K562 (cell line): ENCODE measurements around the gene ZNF322. TPM values are rescaled to one million over a fixed set of nuclear protein-coding genes. Genes with fewer than 3 reads are reported as not detected.
A peak's percentile ranks its signal among the peaks of the same experiment; 100 is the strongest.

Source experiments
- ATAC-seq: fragments of 200-7000 bp; cut with Tn5 transposase; 3 replicates; pipeline ENCODE4 v1.9.1; 2020; ENCODE audit warnings: moderate library complexity
- BruUV-seq: library from RNA; stranded (reverse); fragments of 400-500 nt; replicated peaks from 2 replicates; lab custom pipeline; 2021; lab: Mats Ljungman, UMichigan
- CTCF ChIA-PET: fragments of 300-600 bp; formaldehyde crosslinking; extraction: SDS; loops from one replicate; lab custom pipeline; 2021; ENCODE audit warnings: low intra/inter-chr PET ratio; lab: Yijun Ruan, JAX
- POLR2A ChIA-PET: fragments of 300-600, 350-650 bp; sonication (Branson Sonifier 250); formaldehyde crosslinking; extraction: SDS; loops from one replicate; lab custom pipeline; 2021; ENCODE audit warnings: antibody characterized with exemption, inconsistent platforms; lab: Yijun Ruan, JAX
- DNase-seq, 4 experiments: peaks; one replicate each; pipeline versions ENCODE4 v3.0.0 to v3.0.0-alpha.2; 2011 to 2018; ENCODE audit warnings: low spot score in 3 of 4, mixed read lengths in 3 of 4; ENCODE audit errors: extremely low read depth in 1 of 4
- FAIRE-seq: peaks from 2 replicates; lab custom pipeline; 2011; peaks lifted over from hg19 to GRCh38; lab: Jason Lieb, UNC
- H2AFZ ChIP-seq: 2 replicates; pipeline ENCODE4 v1.6.0; 2011; ENCODE audit warnings: low read depth, low read length, control low read depth, inconsistent platforms
- H3K27ac ChIP-seq: fragments of 200-600 bp; 3 replicates; pipeline ENCODE4 v1.8.0; 2011; ENCODE audit warnings: low read depth, mild to moderate bottlenecking, control low read depth, inconsistent platforms, low read length, moderate library complexity, mixed read lengths; ENCODE audit errors: extremely low read depth
- H3K27me3 ChIP-seq, 2 experiments: fragments of 300-600 bp in 1 of 2; 2 replicates in 1 of 2; 3 replicates in 1 of 2; pipeline versions ENCODE4 v1.6.0 to v1.8.0; 2011; ENCODE audit warnings: inconsistent platforms in 2 of 2, low read length in 2 of 2, mild to moderate bottlenecking in 1 of 2, mixed read lengths in 1 of 2, moderate library complexity in 1 of 2; ENCODE audit not compliant: control insufficient read depth in 2 of 2, insufficient read depth in 2 of 2
- H3K36me3 ChIP-seq: fragments of 300-600 bp; 3 replicates; pipeline ENCODE4 v1.8.0; 2011; ENCODE audit warnings: mild to moderate bottlenecking, low read length, inconsistent platforms; ENCODE audit not compliant: control insufficient read depth, insufficient read depth
- H3K4me1 ChIP-seq, 2 experiments: fragments of 200-600 bp in 1 of 2; replicated peaks in 1 of 2; 2 replicates in 1 of 2; 3 replicates in 1 of 2; pipeline versions ENCODE4 v1.5.1 to v1.8.0; 2011; ENCODE audit warnings: inconsistent platforms in 2 of 2, low read length in 2 of 2, mild to moderate bottlenecking in 1 of 2, mixed read lengths in 1 of 2, moderate library complexity in 1 of 2; ENCODE audit not compliant: control insufficient read depth in 2 of 2, insufficient read depth in 2 of 2
- H3K4me2 ChIP-seq: 2 replicates; pipeline ENCODE4 v1.6.1; 2011; ENCODE audit warnings: low read length, control low read depth, inconsistent platforms, mixed read lengths; ENCODE audit not compliant: insufficient read depth
- H3K4me3 ChIP-seq: fragments of 200-600 bp; sonication (generic), shearing (Covaris generic); 2 replicates; pipeline ENCODE4 v1.5.1; 2016; ENCODE audit warnings: control low read depth, inconsistent platforms
- H3K79me2 ChIP-seq: fragments of 200-600 bp; 3 replicates; pipeline ENCODE4 v1.8.0; 2011; ENCODE audit warnings: low read length, inconsistent platforms; ENCODE audit not compliant: control insufficient read depth, insufficient read depth
- H3K9ac ChIP-seq, 2 experiments: 2 replicates each; pipeline versions ENCODE4 v1.6.0 to v1.6.1; 2011; ENCODE audit warnings: low read depth in 2 of 2, low read length in 2 of 2, control low read depth in 1 of 2, inconsistent platforms in 1 of 2, mild to moderate bottlenecking in 1 of 2, mixed read lengths in 1 of 2; ENCODE audit not compliant: insufficient read depth in 1 of 2
- H3K9me1 ChIP-seq: one replicate; pipeline ENCODE4 v1.6.0; 2011; ENCODE audit warnings: inconsistent platforms, mild to moderate bottlenecking, low read length, moderate library complexity; ENCODE audit not compliant: control insufficient read depth, insufficient read depth
- H3K9me3 ChIP-seq: replicated peaks from 2 replicates; pipeline ENCODE4 v1.5.1; 2011; ENCODE audit warnings: low read depth, low read length, inconsistent platforms; ENCODE audit not compliant: control insufficient read depth, insufficient read depth
- H4K20me1 ChIP-seq: replicated peaks from 2 replicates; pipeline ENCODE4 v1.6.1; 2011; ENCODE audit warnings: low read length, inconsistent platforms, mixed read lengths; ENCODE audit not compliant: control insufficient read depth, insufficient read depth
- AFF4 ChIP-seq: sonication (generic); formaldehyde crosslinking; IDR thresholded peaks from 2 replicates; pipeline ENCODE4 v1.8.0; 2023; ENCODE audit warnings: mild to moderate bottlenecking, missing genetic modification reagents
- BRCA1 ChIP-seq, 2 experiments: fragments of 450-650 bp in 1 of 2; sonication (generic) in 1 of 2; formaldehyde crosslinking in 1 of 2; IDR thresholded peaks; 2 replicates each; pipeline versions ENCODE4 v1.5.0 to v1.6.1; 2017 to 2020; ENCODE audit warnings: mild to moderate bottlenecking in 1 of 2, missing genetic modification reagents in 1 of 2
- FOXP1 ChIP-seq: sonication (generic); formaldehyde crosslinking; IDR thresholded peaks from 2 replicates; pipeline ENCODE4 v1.8.0; 2022; ENCODE audit warnings: mild to moderate bottlenecking, missing genetic modification reagents
- KDM4B ChIP-seq, 2 experiments: fragments of 450-650 bp in 1 of 2; sonication (generic) in 1 of 2; IDR thresholded peaks; 2 replicates each; pipeline ENCODE4 v1.6.1; 2016 to 2017; ENCODE audit warnings: borderline replicate concordance in 2 of 2, antibody characterized with exemption in 1 of 2, low read depth in 1 of 2, mild to moderate bottlenecking in 1 of 2
- KDM5B ChIP-seq: fragments of 200-600 bp; sonication (generic); IDR thresholded peaks from 2 replicates; pipeline ENCODE4 v1.6.1; 2012; ENCODE audit warnings: low read depth, mild to moderate bottlenecking, moderate library complexity, low read length, control low read depth, inconsistent platforms; ENCODE audit not compliant: insufficient replicate concordance
- SMARCA5 ChIP-seq: fragments of 450-650 bp; IDR thresholded peaks from 2 replicates; pipeline ENCODE4 v1.6.1; 2016
- TEAD1 ChIP-seq, 2 experiments: fragments of 450-650 bp in 1 of 2; sonication (generic) in 1 of 2; formaldehyde crosslinking; IDR thresholded peaks; 2 replicates each; pipeline versions ENCODE4 v1.4.0 to v1.8.0; 2020 to 2022; ENCODE audit warnings: mild to moderate bottlenecking in 2 of 2, missing genetic modification reagents in 1 of 2
- TOE1 ChIP-seq, 2 experiments: fragments of 450-650 bp in 1 of 2; sonication (generic) in 1 of 2; formaldehyde crosslinking in 1 of 2; IDR thresholded peaks; 2 replicates each; pipeline versions ENCODE4 v1.7.1 to v1.8.0; 2016 to 2022; ENCODE audit warnings: borderline replicate concordance in 2 of 2, mild to moderate bottlenecking in 2 of 2, antibody characterized with exemption in 1 of 2, inconsistent platforms in 1 of 2, low read depth in 1 of 2, missing genetic modification reagents in 1 of 2, moderate library complexity in 1 of 2
- ZNF655 ChIP-seq: fragments of 250-450 bp; sonication (Bioruptor Pico); IDR thresholded peaks from 2 replicates; pipeline ENCODE4 v1.5.0; 2021
- WGBS: fragments of 100-300 bp; shearing (Covaris generic); methylation state at CpG from one replicate; pipeline ENCODE4 v1.1.6; 2016; ENCODE audit warnings: low coverage, mixed read lengths; ENCODE audit not compliant: insufficient coverage; ENCODE audit errors: missing lambda C conversion rate; 5-methylcytosine and 5-hydroxymethylcytosine counted together
- in situ Hi-C: fragments of 300-500 bp; cut with MboI; formaldehyde crosslinking; loops from 4 replicates; pipeline ENCODE4 v1.15.0; 2018; ENCODE audit warnings: inconsistent platforms, mixed read lengths
- intact Hi-C: fragments of 100-400 bp; cut with micrococcal nuclease; formaldehyde crosslinking; loops from 2 replicates; pipeline ENCODE4 v1.14.2; 2022
- polyA plus RNA-seq, 8 experiments: library from polyadenylated mRNA; depleted of rRNA in 4 of 8; stranded (reverse) in 5 of 8; unstranded in 3 of 8; fragments of >200 nt; fragmentation: Nextera tagmentation in 2 of 8; fragmentation: Illumina TruSeq in 1 of 8; extraction: Ambion mirVana in 2 of 8; extraction: Trizol in 1 of 8; gene quantifications; 2 replicates each; pipeline versions ENCODE4 v1.2.1 to v1.2.3, GENCODE V29; 2011 to 2014; ENCODE audit warnings: inconsistent platforms in 1 of 8, missing spikeins in 1 of 8
- total RNA-seq, 7 experiments: library from RNA; depleted of rRNA in 6 of 7; stranded (reverse); fragments of >200 nt in 6 of 7; fragmentation: Illumina TruSeq in 2 of 7; extraction: Trizol in 2 of 7; gene quantifications; 2 replicates each; pipeline versions ENCODE4 v1.2.1 to v1.2.3, GENCODE V29; 2011 to 2021; ENCODE audit warnings: low replicate concordance in 1 of 7

The ZNF322 gene
- total and polyA plus RNA-seq, 9 of the 15 experiments (the other 6 are each of a cell fraction or from before 2014, with no cell fraction given): 4.7 to 31.2 (median 18.7) TPM

GRCh38 chr6:26599591-26599990 is 60.0 kb downstream of the ZNF322 start:
- DNase-seq (no peak), FAIRE-seq (no peak), ATAC-seq (no peak)
- H3K4me2 ChIP-seq: no peak overlapping the region
- no peaks in the 10 kb centered on the region for H3K9me1 ChIP-seq
- H2AFZ ChIP-seq: no peak overlapping the region
- peaks cover 22% of the 10 kb centered on the region for H3K79me2 ChIP-seq
- 89% methylated on average over 1 of the region's 1 CpG for WGBS
- H4K20me1 ChIP-seq: no peaks in the 10 kb centered on the region
- no peaks in the 10 kb centered on the region for H3K27me3 ChIP-seq
- intact Hi-C loops: loop anchor here (5.0 kb wide), 1 partner anchor 532 kb away; no protein-coding TSS in a partner anchor
- POLR2A ChIA-PET: no interaction called here
- in situ Hi-C loops: loop anchor here (10.0 kb wide), 1 partner anchor 535 kb away; no protein-coding TSS in a partner anchor
- H3K36me3 ChIP-seq: peaks cover 27% of the 10 kb centered on the region
- no peak overlapping the region for H3K9ac ChIP-seq
- CTCF ChIA-PET: no interaction called here
- no peak overlapping the region for H3K4me3 ChIP-seq
- no TSS peak for BruUV-seq
- peak; percentile 28 for TF ChIP-seq KDM5B
- no peak for TF ChIP-seq FOXP1 (CRISPR knock-in tag)
- TF ChIP-seq KDM4B (IDR thresholded peaks at IDR 0.05; ENCODE audit: borderline replicate concordance in 2 of 2, low read depth in 1 of 2): no peak
- no peak for TF ChIP-seq SMARCA5
- TF ChIP-seq ZNF655 (CRISPR knock-in tag): no peak
- no peak for TF ChIP-seq TOE1 (IDR thresholded peaks at IDR 0.05; ENCODE audit: borderline replicate concordance)
- TF ChIP-seq TOE1 (CRISPR knock-in tag; IDR thresholded peaks at IDR 0.05; ENCODE audit: borderline replicate concordance, low read depth): no peak
- TF ChIP-seq AFF4 (CRISPR knock-in tag): no peak
- no peak for TF ChIP-seq TEAD1 (CRISPR knock-in tag; IDR thresholded peaks at IDR 0.05)
- TF ChIP-seq BRCA1 (IDR thresholded peaks at IDR 0.05): no peak
- no peak for TF ChIP-seq BRCA1 (CRISPR knock-in tag; IDR thresholded peaks at IDR 0.05)
- TF ChIP-seq, all 486 proteins: peak for 1
- Histone ChIP-seq H3K4me1 (peaks cover 5 to 19% of the 10 kb centered on the region in 2 experiments; a peak in 3 of 5 replicates), H3K9me3 (no peaks in the 10 kb centered on the region), H3K27ac (no peak overlapping the region)
